HL-60 (cell line): ENCODE measurements around the gene RFX1.

Source experiments
- CTCF ChIP-seq: IDR thresholded peaks from one replicate; pipeline ENCODE4 v1.5.1; 2011; ENCODE audit warnings: low read length, control low read depth, inconsistent platforms; ENCODE audit not compliant: insufficient read depth
- POLR2AphosphoS5 ChIP-seq: IDR thresholded peaks from 2 replicates; pipeline ENCODE4 v1.6.1; 2012; ENCODE audit warnings: low read depth

- TF ChIP-seq POLR2AphosphoS5 (no peak), CTCF (no peak)
Measured at GRCh38 chr19:13965377-13965896, 40.7 kb downstream of the RFX1 start.
